T-cell (primary cell): ENCODE measurements around the gene PON1. TPM values are rescaled to one million over a fixed set of nuclear protein-coding genes. Genes with fewer than 3 reads are reported as not detected.

ENCODE experiments used
- ATAC-seq, 4 experiments: fragments of 200-7000 bp in 3 of 4; fragments of 150-1000 bp in 1 of 4; cut with Tn5 transposase; replicated peaks in 1 of 4; 1 replicate in 3 of 4; 2 replicates in 1 of 4; pipeline ENCODE4 v1.10.0; 2021; ENCODE audit warnings: moderate library complexity in 3 of 4, mild to moderate bottlenecking in 2 of 4, moderate number of reproducible peaks in 1 of 4
- CTCF ChIA-PET, 2 donors: fragments of 300-600 bp; sonication (Branson Sonifier 250); formaldehyde crosslinking; loops; one replicate each; lab custom pipeline; 2022; ENCODE audit warnings: antibody characterized with exemption in 2 of 2; lab: Charles Lee
- POLR2A ChIA-PET, 2 donors: fragments of 300-600 bp; sonication (Branson Sonifier 250); formaldehyde crosslinking; loops; one replicate each; lab custom pipeline; 2022; ENCODE audit warnings: antibody characterized with exemption in 2 of 2; lab: Charles Lee
- DNase-seq, 35 experiments: peaks; one replicate each; pipeline versions ENCODE4 v3.0.0 to v3.0.0-alpha.2; 2013 to 2023
- H3K27ac ChIP-seq: one replicate; pipeline ENCODE4 v1.5.1; 2013; ENCODE audit warnings: low read length
- H3K27me3 ChIP-seq, 2 experiments: replicated peaks in 1 of 2; 1 replicate in 1 of 2; 2 replicates in 1 of 2; pipeline versions ENCODE4 v1.6.1 to v1.7.0; 2013; ENCODE audit warnings: low read length in 1 of 2, mixed read lengths in 1 of 2; ENCODE audit not compliant: control insufficient read depth in 2 of 2, insufficient read depth in 2 of 2; ENCODE audit errors: extremely low read depth in 1 of 2
- H3K36me3 ChIP-seq, 2 donors: 1 replicate in 1 of 2; 2 replicates in 1 of 2; pipeline versions ENCODE4 v1.6.1 to v1.7.0; 2013; ENCODE audit warnings: low read length in 1 of 2; ENCODE audit not compliant: control insufficient read depth in 2 of 2, insufficient read depth in 1 of 2; ENCODE audit errors: extremely low read depth in 1 of 2
- H3K4me1 ChIP-seq, 2 experiments: 1 replicate in 1 of 2; 2 replicates in 1 of 2; pipeline versions ENCODE4 v1.6.1 to v1.7.0; 2013; ENCODE audit warnings: low read length in 2 of 2, mixed read lengths in 1 of 2; ENCODE audit not compliant: insufficient read depth in 2 of 2, control insufficient read depth in 1 of 2; ENCODE audit errors: extremely low read depth in 1 of 2
- H3K4me3 ChIP-seq, 2 donors: 1 replicate in 1 of 2; 2 replicates in 1 of 2; pipeline versions ENCODE4 v1.5.1 to v1.7.0; 2013; ENCODE audit warnings: mild to moderate bottlenecking in 2 of 2, low read length in 1 of 2, moderate library complexity in 1 of 2; ENCODE audit not compliant: control insufficient read depth in 1 of 2; ENCODE audit errors: extremely low read depth in 1 of 2
- H3K9me3 ChIP-seq: 2 replicates; pipeline ENCODE4 v1.7.0; 2013
- H3K27ac Mint-ChIP-seq, 2 donors: one replicate each; pipeline ENCODE4 v1.8.0; 2020 to 2021; ENCODE audit warnings: mild to moderate bottlenecking in 2 of 2, mixed read lengths in 2 of 2
- H3K27me3 Mint-ChIP-seq, 2 donors: one replicate each; pipeline ENCODE4 v1.8.0; 2021 to 2022; ENCODE audit warnings: mixed read lengths in 2 of 2
- H3K36me3 Mint-ChIP-seq: one replicate; pipeline ENCODE4 v1.8.0; 2021; ENCODE audit warnings: mixed read lengths
- H3K4me1 Mint-ChIP-seq, 3 donors: one replicate each; pipeline ENCODE4 v1.8.0; 2020 to 2022; ENCODE audit warnings: mixed read lengths in 3 of 3, mild to moderate bottlenecking in 1 of 3
- H3K4me3 Mint-ChIP-seq, 3 donors: one replicate each; pipeline ENCODE4 v1.8.0; 2020 to 2022; ENCODE audit warnings: mild to moderate bottlenecking in 3 of 3, mixed read lengths in 3 of 3, moderate library complexity in 3 of 3
- H3K9me3 Mint-ChIP-seq, 3 donors: one replicate each; pipeline ENCODE4 v1.8.0; 2020 to 2022; ENCODE audit warnings: mixed read lengths in 3 of 3
- WGBS: methylation state at CpG from one replicate; pipeline ENCODE4 v1.1.5; 2013; ENCODE audit warnings: missing lambda C conversion rate; ENCODE audit not compliant: insufficient coverage; 5-methylcytosine and 5-hydroxymethylcytosine counted together
- total RNA-seq, 35 experiments: library from RNA in 6 of 35; stranded (reverse) in 6 of 35; fragments of 120-200 nt in 1 of 35; gene quantifications; one replicate each; pipeline versions ENCODE4 v1.2.1 to v1.2.4 and lab custom pipeline; 2013 to 2026

The PON1 gene
- total RNA-seq, 5 donors from 2014 or later (not counting 1 experiment from before 2014, with no cell fraction given) = 0.73 TPM; not detected in 4

GRCh38 chr7:95279417-95279816 is 44.9 kb downstream of the PON1 start:
- Histone ChIP-seq H3K4me1 (no peaks in the 10 kb centered on the region), H3K36me3 (no peaks in the 10 kb centered on the region), H3K27ac (no peak overlapping the region), H3K27me3 (no peaks in the 10 kb centered on the region), H3K4me3 (no peak overlapping the region), H3K9me3 (no peaks in the 10 kb centered on the region)
- Mint-ChIP-seq H3K27ac (no peak overlapping the region), H3K36me3 (no peaks in the 10 kb centered on the region), H3K4me3 (no peak overlapping the region), H3K9me3 (no peaks in the 10 kb centered on the region), H3K4me1 (no peaks in the 10 kb centered on the region), H3K27me3 (peaks cover 0 to 19% of the 10 kb centered on the region in 2 donors)
- ChIA-PET POLR2A (interaction anchor here in 1 of 2 donors (0.6 kb wide), 1 partner anchor 28 kb away, joined by 3 read pairs; no protein-coding TSS in a partner anchor), CTCF (interaction anchor here in 1 of 2 donors (0.6 kb wide), 1 partner anchor 221 kb away, joined by 4 read pairs; no protein-coding TSS in a partner anchor)
- no peak for DNase-seq
- WGBS = no CpG with 5 or more reads among the region's 2 CpGs
- no peak for ATAC-seq

- H3K27me3 Mint-ChIP-seq = peaks cover 0 to 16% of the 10 kb centered on the region in 2 donors
Observed at GRCh38 chr7:95276114-95276513, 48.2 kb downstream of the PON1 start.

GRCh38 chr7:95269640-95270039 is 54.7 kb downstream of the PON1 start:
- no peak overlapping the region for H3K27ac Mint-ChIP-seq
- ATAC-seq (no peak), DNase-seq (no peak)
- Histone ChIP-seq H3K36me3 (no peaks in the 10 kb centered on the region), H3K9me3 (no peaks in the 10 kb centered on the region), H3K27ac (no peak overlapping the region), H3K4me1 (no peaks in the 10 kb centered on the region), H3K27me3 (no peaks in the 10 kb centered on the region), H3K4me3 (no peak overlapping the region)
- CTCF ChIA-PET = no interaction called here
- POLR2A ChIA-PET = no interaction called here
- H3K4me1 Mint-ChIP-seq = no peaks in the 10 kb centered on the region
- no peak overlapping the region for H3K4me3 Mint-ChIP-seq
- no CpG with 5 or more reads among the region's 5 CpGs for WGBS
- H3K9me3 Mint-ChIP-seq = no peaks in the 10 kb centered on the region
- H3K27me3 Mint-ChIP-seq = peaks cover 0 to 9% of the 10 kb centered on the region in 2 donors
- H3K36me3 Mint-ChIP-seq = no peaks in the 10 kb centered on the region

More at GRCh38 chr7:95276114-95276513, 48.2 kb downstream of the PON1 start:
- no peak overlapping the region for H3K27ac Mint-ChIP-seq
- ATAC-seq (no peak), DNase-seq (no peak)
- no peaks in the 10 kb centered on the region for H3K36me3 ChIP-seq
- CTCF ChIA-PET = no interaction called here
- H3K36me3 Mint-ChIP-seq = no peaks in the 10 kb centered on the region
- no peaks in the 10 kb centered on the region for H3K4me1 ChIP-seq
- POLR2A ChIA-PET = no interaction called here
- H3K9me3 Mint-ChIP-seq = no peaks in the 10 kb centered on the region
- H3K9me3 ChIP-seq = no peaks in the 10 kb centered on the region
- H3K4me3 ChIP-seq = no peak overlapping the region
- H3K27me3 ChIP-seq = no peaks in the 10 kb centered on the region
- H3K27ac ChIP-seq = no peak overlapping the region
- WGBS = 80% methylated on average over 1 of the region's 2 CpGs
- no peak overlapping the region for H3K4me3 Mint-ChIP-seq
- H3K4me1 Mint-ChIP-seq = no peaks in the 10 kb centered on the region

- peaks cover 0 to 9% of the 10 kb centered on the region in 2 donors for H3K27me3 Mint-ChIP-seq
- no peaks in the 10 kb centered on the region for H3K36me3 ChIP-seq
- no peak for DNase-seq
- no peaks in the 10 kb centered on the region for H3K36me3 Mint-ChIP-seq
- H3K4me3 ChIP-seq = no peak overlapping the region
- ATAC-seq = no peak
- no CpG with 5 or more reads among the region's 2 CpGs for WGBS
- POLR2A ChIA-PET = no interaction called here
- no peaks in the 10 kb centered on the region for H3K9me3 ChIP-seq
- H3K4me1 ChIP-seq = no peaks in the 10 kb centered on the region
- H3K27ac ChIP-seq = no peak overlapping the region
- CTCF ChIA-PET = no interaction called here
- no peak overlapping the region for H3K4me3 Mint-ChIP-seq
- no peak overlapping the region for H3K27ac Mint-ChIP-seq
- no peaks in the 10 kb centered on the region for H3K4me1 Mint-ChIP-seq
- H3K9me3 Mint-ChIP-seq = no peaks in the 10 kb centered on the region
- H3K27me3 ChIP-seq = no peaks in the 10 kb centered on the region
Observed at GRCh38 chr7:95267754-95268153, 56.6 kb downstream of the PON1 start.

GRCh38 chr7:95265634-95266033 is 58.7 kb downstream of the PON1 start:
- Mint-ChIP-seq H3K27me3 (peaks cover 0 to 3% of the 10 kb centered on the region in 2 donors), H3K4me3 (no peak overlapping the region), H3K4me1 (no peaks in the 10 kb centered on the region), H3K36me3 (no peaks in the 10 kb centered on the region), H3K9me3 (no peaks in the 10 kb centered on the region), H3K27ac (no peak overlapping the region)
- DNase-seq (no peak), ATAC-seq (no peak)
- CTCF ChIA-PET = no interaction called here
- Histone ChIP-seq H3K27me3 (no peaks in the 10 kb centered on the region), H3K4me1 (no peaks in the 10 kb centered on the region), H3K36me3 (no peaks in the 10 kb centered on the region), H3K27ac (no peak overlapping the region), H3K4me3 (no peak overlapping the region), H3K9me3 (no peaks in the 10 kb centered on the region)
- POLR2A ChIA-PET = interaction anchor here in 1 of 2 donors (0.6 kb wide), 1 partner anchor 126 kb away, joined by 8 read pairs; no protein-coding TSS in a partner anchor
- WGBS = no CpG with 5 or more reads among the region's 2 CpGs

GRCh38 chr7:95264363-95264891 is 59.9 kb downstream of the PON1 start:
- Histone ChIP-seq H3K4me3 (no peak overlapping the region), H3K36me3 (no peaks in the 10 kb centered on the region), H3K4me1 (no peaks in the 10 kb centered on the region), H3K27me3 (no peaks in the 10 kb centered on the region), H3K27ac (no peak overlapping the region), H3K9me3 (no peaks in the 10 kb centered on the region)
- H3K4me1 Mint-ChIP-seq = no peaks in the 10 kb centered on the region
- WGBS = 88% methylated on average over 1 of the region's 6 CpGs
- H3K36me3 Mint-ChIP-seq = no peaks in the 10 kb centered on the region
- no peaks in the 10 kb centered on the region for H3K9me3 Mint-ChIP-seq
- H3K27ac Mint-ChIP-seq = no peak overlapping the region
- H3K4me3 Mint-ChIP-seq = no peak overlapping the region
- DNase-seq (no peak), ATAC-seq (no peak)
- POLR2A ChIA-PET = no interaction called here
- H3K27me3 Mint-ChIP-seq = peaks cover 0 to 3% of the 10 kb centered on the region in 2 donors
- CTCF ChIA-PET = no interaction called here
